T-helper 17 cell (primary cell): ENCODE results near the gene CCDC137. TPM values are rescaled to one million over a fixed set of nuclear protein-coding genes. Genes with fewer than 3 reads are reported as not detected.
A peak's percentile ranks its signal among the peaks of the same experiment; 100 is the strongest.
"Not testable (repeated sequence)": the region's sequence is repeated elsewhere in the genome, so short reads cannot be mapped to it uniquely, and the experiment has no call there.

Experiments
- ATAC-seq: fragments of 150-1000 bp; cut with Tn5 transposase; 2 replicates; pipeline ENCODE4 v1.10.0; 2021; ENCODE audit warnings: mild to moderate bottlenecking, moderate library complexity
- DNase-seq, 3 donors: peaks; one replicate each; pipeline versions ENCODE4 v3.0.0 to v3.0.0-alpha.2; 2020 to 2021
- H3K9me3 ChIP-seq: one replicate; pipeline ENCODE4 v1.7.0; 2013; ENCODE audit warnings: low read length, mild to moderate bottlenecking; ENCODE audit not compliant: control insufficient read depth, poor library complexity, severe bottlenecking
- H3K27ac Mint-ChIP-seq: one replicate; pipeline ENCODE4 v1.8.0; 2022; ENCODE audit warnings: mild to moderate bottlenecking, moderate library complexity, mixed read lengths
- H3K27me3 Mint-ChIP-seq: one replicate; pipeline ENCODE4 v1.8.0; 2022; ENCODE audit warnings: mixed read lengths
- H3K36me3 Mint-ChIP-seq: one replicate; pipeline ENCODE4 v1.8.0; 2022; ENCODE audit warnings: low read depth, mixed read lengths
- H3K4me1 Mint-ChIP-seq: one replicate; pipeline ENCODE4 v1.8.0; 2022; ENCODE audit warnings: mild to moderate bottlenecking, mixed read lengths
- H3K4me3 Mint-ChIP-seq: one replicate; pipeline ENCODE4 v1.8.0; 2022; ENCODE audit warnings: mild to moderate bottlenecking, moderate library complexity, mixed read lengths
- total RNA-seq, 4 donors: library from RNA in 2 of 4; stranded (reverse) in 2 of 4; gene quantifications; one replicate each; pipeline ENCODE4 v1.2.3 and lab custom pipeline; 2022 to 2026

CCDC137 gene
- total RNA-seq (10 to 100 TPM; 15.0 to 18.4 TPM), total RNA-seq (lab: John Stamatoyannopoulos, UW) (22.9 to 35.7 reads per million in 2 donors)

GRCh38 chr17:81666342-81667191 is at the start of gene CCDC137, which contains the start of gene OXLD1:
Gene CCDC137 (plus strand): TSS chr17:81666737. CDS start chr17:81666767, 30 bp downstream.
Gene OXLD1 (minus strand): TSS chr17:81666605. CDS start chr17:81666577, 28 bp downstream.
- peak within 1 kb of the TSS; percentile 96 for H3K4me3 Mint-ChIP-seq
- DNase-seq = peak; percentile 87
- peaks cover 35% of the 10 kb centered on the region for H3K4me1 Mint-ChIP-seq
- peak; percentile 87 for ATAC-seq
- H3K27ac Mint-ChIP-seq = peak within 1 kb of the TSS; percentile 91
- H3K9me3 ChIP-seq = no peaks in the 10 kb centered on the region
- no peaks in the 10 kb centered on the region for H3K36me3 Mint-ChIP-seq
- no peaks in the 10 kb centered on the region for H3K27me3 Mint-ChIP-seq

GRCh38 chr17:81616877-81617276 is 49.7 kb upstream of the CCDC137 start:
- Mint-ChIP-seq H3K36me3 (no peaks in the 10 kb centered on the region), H3K4me3 (no peak overlapping the region), H3K27me3 (no peaks in the 10 kb centered on the region), H3K27ac (peak overlapping the region; percentile 27), H3K4me1 (peaks cover 22% of the 10 kb centered on the region)
- ATAC-seq (no peak), DNase-seq (no peak)
- H3K9me3 ChIP-seq = no peaks in the 10 kb centered on the region

GRCh38 chr17:81618307-81618706 is 48.2 kb upstream of the CCDC137 start:
- DNase-seq, ATAC-seq, H3K27ac Mint-ChIP-seq, H3K9me3 ChIP-seq, H3K4me3 Mint-ChIP-seq, H3K27me3 Mint-ChIP-seq, H3K36me3 Mint-ChIP-seq: not testable (repeated sequence)
- peaks cover 21% of the 10 kb centered on the region for H3K4me1 Mint-ChIP-seq

GRCh38 chr17:81621494-81622130 is 44.9 kb upstream of the CCDC137 start:
- DNase-seq (no peak), ATAC-seq (no peak)
- H3K4me3 Mint-ChIP-seq = no peak overlapping the region
- H3K36me3 Mint-ChIP-seq = peaks cover 13% of the 10 kb centered on the region
- H3K4me1 Mint-ChIP-seq = peaks cover 13% of the 10 kb centered on the region
- no peaks in the 10 kb centered on the region for H3K9me3 ChIP-seq
- H3K27ac Mint-ChIP-seq = no peak overlapping the region
- H3K27me3 Mint-ChIP-seq = no peaks in the 10 kb centered on the region

GRCh38 chr17:81630274-81630673 is 36.3 kb upstream of the CCDC137 start:
- DNase-seq = no peak
- peaks cover 6% of the 10 kb centered on the region for H3K36me3 Mint-ChIP-seq
- H3K9me3 ChIP-seq = no peaks in the 10 kb centered on the region
- no peak overlapping the region for H3K27ac Mint-ChIP-seq
- peaks cover 7% of the 10 kb centered on the region for H3K4me1 Mint-ChIP-seq
- H3K27me3 Mint-ChIP-seq = no peaks in the 10 kb centered on the region
- H3K4me3 Mint-ChIP-seq = no peak overlapping the region
- no peak for ATAC-seq

- Mint-ChIP-seq H3K27ac (no peak overlapping the region), H3K36me3 (peaks cover under 1% of the 10 kb centered on the region), H3K4me3 (no peak overlapping the region), H3K4me1 (peaks cover 13% of the 10 kb centered on the region), H3K27me3 (no peaks in the 10 kb centered on the region)
- H3K9me3 ChIP-seq = no peaks in the 10 kb centered on the region
- DNase-seq (no peak), ATAC-seq (no peak)
These were observed 35.1 kb upstream of the CCDC137 start for GRCh38 chr17:81631482-81631881.

- H3K4me1 Mint-ChIP-seq = peaks cover 12% of the 10 kb centered on the region
- no peaks in the 10 kb centered on the region for H3K36me3 Mint-ChIP-seq
- peak overlapping the region; percentile 95 for H3K27ac Mint-ChIP-seq
- H3K9me3 ChIP-seq = no peaks in the 10 kb centered on the region
- peak overlapping the region; percentile 95 for H3K4me3 Mint-ChIP-seq
- no peaks in the 10 kb centered on the region for H3K27me3 Mint-ChIP-seq
- DNase-seq (no peak), ATAC-seq (no peak)
These were observed 31.1 kb upstream of the CCDC137 start for GRCh38 chr17:81635431-81635830.

GRCh38 chr17:81635973-81636504 is 30.5 kb upstream of the CCDC137 start:
- Mint-ChIP-seq H3K27ac (peak overlapping the region; percentile 95), H3K27me3 (no peaks in the 10 kb centered on the region), H3K4me3 (peak overlapping the region; percentile 95), H3K36me3 (no peaks in the 10 kb centered on the region), H3K4me1 (peaks cover 12% of the 10 kb centered on the region)
- H3K9me3 ChIP-seq = no peaks in the 10 kb centered on the region
- ATAC-seq = peak; percentile 3
- DNase-seq = no peak

- H3K9me3 ChIP-seq = no peaks in the 10 kb centered on the region
- Mint-ChIP-seq H3K27me3 (no peaks in the 10 kb centered on the region), H3K27ac (peak within 1 kb of the TSS; percentile 95), H3K4me1 (peaks cover 12% of the 10 kb centered on the region), H3K4me3 (peak within 1 kb of the TSS; percentile 95), H3K36me3 (no peaks in the 10 kb centered on the region)
- DNase-seq (peak; percentile 75 to 81 (median 75)), ATAC-seq (peak; percentile 94)
These were observed 29.8 kb upstream of the CCDC137 start, which contains the start of the genes NPLOC4 and TSPAN10 for GRCh38 chr17:81636505-81637288. Gene NPLOC4 (minus strand): TSS chr17:81637112. CDS start chr17:81636930, 182 bp downstream. Gene TSPAN10 (plus strand): TSS chr17:81637196. CDS start chr17:81642413, 5,217 bp downstream.

GRCh38 chr17:81638683-81639082 is 27.9 kb upstream of the CCDC137 start:
- H3K36me3 Mint-ChIP-seq = no peaks in the 10 kb centered on the region
- DNase-seq = no peak
- H3K9me3 ChIP-seq = no peaks in the 10 kb centered on the region
- H3K4me3 Mint-ChIP-seq = no peak overlapping the region
- H3K27me3 Mint-ChIP-seq = no peaks in the 10 kb centered on the region
- peaks cover 9% of the 10 kb centered on the region for H3K4me1 Mint-ChIP-seq
- H3K27ac Mint-ChIP-seq = no peak overlapping the region
- ATAC-seq = no peak

GRCh38 chr17:81640011-81640410 is 26.5 kb upstream of the CCDC137 start:
- Mint-ChIP-seq H3K27ac (no peak overlapping the region), H3K4me1 (peaks cover 9% of the 10 kb centered on the region)
- no peak for ATAC-seq

GRCh38 chr17:81641825-81642489 is 24.6 kb upstream of the CCDC137 start:
- no peaks in the 10 kb centered on the region for H3K27me3 Mint-ChIP-seq
- DNase-seq (no peak), ATAC-seq (no peak)
- H3K9me3 ChIP-seq = no peaks in the 10 kb centered on the region
- H3K36me3 Mint-ChIP-seq = no peaks in the 10 kb centered on the region
- no peaks in the 10 kb centered on the region for H3K4me1 Mint-ChIP-seq
- H3K4me3 Mint-ChIP-seq = no peak overlapping the region
- H3K27ac Mint-ChIP-seq = no peak overlapping the region

More at GRCh38 chr17:81640011-81640410, 26.5 kb upstream of the CCDC137 start:
- H3K9me3 ChIP-seq = no peaks in the 10 kb centered on the region
- no peak for DNase-seq
- Mint-ChIP-seq H3K27me3 (no peaks in the 10 kb centered on the region), H3K4me3 (no peak overlapping the region), H3K36me3 (no peaks in the 10 kb centered on the region)
